Measurements from ENCODE around the gene POLR3G.
A peak's percentile ranks its signal among the peaks of the same experiment; 100 is the strongest.

POLR3G gene

GRCh38 chr5:90503596-90503995, 28.9 kb downstream of the POLR3G start:
- DNase-seq (ENCODE audit: low spot score): no peak

GRCh38 chr5:90504743-90505142, 30.1 kb downstream of the POLR3G start:
- no peak for DNase-seq (ENCODE audit: low spot score)

GRCh38 chr5:90506221-90506620, 31.6 kb downstream of the POLR3G start:
- DNase-seq (ENCODE audit: low spot score): no peak

GRCh38 chr5:90510438-90510837, 35.8 kb downstream of the POLR3G start:
- DNase-seq (ENCODE audit: low spot score): no peak

GRCh38 chr5:90514520-90514919, 39.9 kb downstream of the POLR3G start:
- DNase-seq (ENCODE audit: low spot score): no peak

- peak; percentile 32 for DNase-seq (ENCODE audit: low spot score)
Measured at GRCh38 chr5:90518661-90519060, 44.0 kb downstream of the POLR3G start.

- no peak for DNase-seq (ENCODE audit: low spot score)
Measured at GRCh38 chr5:90519081-90519480, 44.4 kb downstream of the POLR3G start.

- DNase-seq (ENCODE audit: low spot score): peak; percentile 5
Measured at GRCh38 chr5:90528601-90529193, 54.0 kb downstream of the POLR3G start.

GRCh38 chr5:90529194-90529938, 54.7 kb downstream of the POLR3G start, which contains the start of gene LYSMD3:
Gene LYSMD3 (minus strand): TSS chr5:90529584. CDS start chr5:90525289, 4,295 bp downstream.
- DNase-seq (ENCODE audit: low spot score): peak; percentile 100

- peak; percentile 79 for DNase-seq (ENCODE audit: low spot score)
Measured at GRCh38 chr5:90529939-90530677, 55.4 kb downstream of the POLR3G start.

GRCh38 chr5:90530736-90531487, 56.2 kb downstream of the POLR3G start:
- no peak for DNase-seq (ENCODE audit: low spot score)

GRCh38 chr5:90533794-90534193, 59.1 kb downstream of the POLR3G start:
- DNase-seq (ENCODE audit: low spot score): no peak

GRCh38 chr5:90534922-90535321, 60.3 kb downstream of the POLR3G start:
- no peak for DNase-seq (ENCODE audit: low spot score)

GRCh38 chr5:90542827-90543519, 68.3 kb downstream of the POLR3G start:
- no peak for DNase-seq (ENCODE audit: low spot score)

- DNase-seq (ENCODE audit: low spot score): no peak
Measured at GRCh38 chr5:90545511-90545910, 70.8 kb downstream of the POLR3G start.

- DNase-seq (ENCODE audit: low spot score): no peak
Measured at GRCh38 chr5:90546216-90546837, 71.7 kb downstream of the POLR3G start.

- no peak for DNase-seq (ENCODE audit: low spot score)
Measured at GRCh38 chr5:90547072-90547536, 72.4 kb downstream of the POLR3G start.

- DNase-seq (ENCODE audit: low spot score): no peak
Measured at GRCh38 chr5:90548069-90548593, 73.5 kb downstream of the POLR3G start.

GRCh38 chr5:90549223-90549622, 74.6 kb downstream of the POLR3G start:
- DNase-seq (ENCODE audit: low spot score): no peak

- no peak for DNase-seq (ENCODE audit: low spot score)
Measured at GRCh38 chr5:90549729-90550275, 75.1 kb downstream of the POLR3G start.
